GM19467 (cell line): ENCODE results near the gene ESPNL.
"Not testable (repeated sequence)": the region's sequence is repeated elsewhere in the genome, so short reads cannot be mapped to it uniquely, and the experiment has no call there.

ENCODE experiments used
- ATAC-seq: cut with Tn5 transposase; IDR thresholded peaks from one replicate; pipeline ENCODE4 v1.9.1; 2021; ENCODE audit warnings: mild to moderate bottlenecking, moderate library complexity; ENCODE audit not compliant: unreplicated experiment

The ESPNL gene

GRCh38 chr2:238114851-238115660 is 14.9 kb downstream of the ESPNL start:
- no peak for ATAC-seq

GRCh38 chr2:238115709-238116108 is 15.6 kb downstream of the ESPNL start:
- not testable (repeated sequence) for ATAC-seq

GRCh38 chr2:238116298-238117198 is 16.4 kb downstream of the ESPNL start:
- ATAC-seq, result no peak

- ATAC-seq, result no peak
These were observed 17.3 kb downstream of the ESPNL start for GRCh38 chr2:238117199-238118154.

GRCh38 chr2:238119756-238120462 is 19.8 kb downstream of the ESPNL start:
- no peak for ATAC-seq

GRCh38 chr2:238120463-238121298 is 20.5 kb downstream of the ESPNL start:
- no peak for ATAC-seq

- ATAC-seq, result no peak
These were observed 21.6 kb downstream of the ESPNL start for GRCh38 chr2:238121511-238122286.

GRCh38 chr2:238122287-238123217 is 22.4 kb downstream of the ESPNL start:
- ATAC-seq, result no peak

GRCh38 chr2:238123218-238123971 is 23.3 kb downstream of the ESPNL start:
- no peak for ATAC-seq

GRCh38 chr2:238123991-238124470 is 23.9 kb downstream of the ESPNL start:
- no peak for ATAC-seq

GRCh38 chr2:238124488-238125126 is 24.5 kb downstream of the ESPNL start:
- no peak for ATAC-seq

- no peak for ATAC-seq
These were observed 25.2 kb downstream of the ESPNL start for GRCh38 chr2:238125127-238125885.

- ATAC-seq, result no peak
These were observed 26.2 kb downstream of the ESPNL start for GRCh38 chr2:238126338-238126737.

GRCh38 chr2:238126775-238127164 is 26.6 kb downstream of the ESPNL start:
- no peak for ATAC-seq
